NCI-H2196 (cell line): Measurements from ENCODE around the gene SLC12A6.
"Not testable (repeated sequence)": the region's sequence is repeated elsewhere in the genome, so short reads cannot be mapped to it uniquely, and the experiment has no call there.

ENCODE experiments used
- DNase-seq: peaks from one replicate; lab custom pipeline; 2025; ENCODE audit not compliant: unreplicated experiment; lab: John Stamatoyannopoulos, UW

The SLC12A6 gene

GRCh38 chr15:34337557-34338306 lies at the start of gene SLC12A6:
SLC12A6 (minus strand) TSS chr15:34337781; CDS start chr15:34336680, 1,101 bp downstream.
- peak; percentile 77 for DNase-seq

DNA sequence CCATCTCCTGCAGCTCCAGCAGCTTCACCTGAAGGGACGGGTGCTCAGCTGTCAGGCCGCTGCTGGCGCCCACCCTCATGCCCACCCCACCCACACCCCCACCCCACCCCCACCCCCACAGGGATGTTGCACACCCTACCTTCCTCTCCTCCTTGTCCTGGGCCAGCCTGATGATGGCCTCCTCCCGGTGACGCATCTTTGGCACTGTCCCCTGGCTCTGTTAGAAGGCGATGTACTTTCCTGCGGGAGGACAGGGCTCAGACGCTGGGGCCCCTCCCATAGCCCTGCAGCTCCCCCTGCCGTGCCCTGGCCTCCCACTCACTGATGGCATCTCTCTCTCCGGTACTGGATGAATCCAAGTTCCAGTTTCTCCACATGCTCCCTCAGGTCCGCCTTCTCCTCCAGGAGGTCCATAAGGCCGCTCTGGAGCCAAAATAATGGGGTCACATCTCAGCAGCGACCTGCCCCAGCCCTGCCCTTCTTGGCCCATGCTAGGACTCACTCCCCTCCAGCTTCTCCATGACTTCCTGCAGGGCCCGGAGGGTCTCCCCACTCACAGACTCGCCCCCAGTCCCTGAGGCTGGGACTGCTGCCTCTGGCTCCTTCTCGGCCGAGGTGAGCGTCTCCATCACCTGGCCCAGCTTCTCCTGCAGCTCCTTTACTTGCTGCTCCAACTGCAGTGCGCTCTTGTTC lies 44.4 kb upstream of the SLC12A6 start:
- not testable (repeated sequence) for DNase-seq

DNA sequence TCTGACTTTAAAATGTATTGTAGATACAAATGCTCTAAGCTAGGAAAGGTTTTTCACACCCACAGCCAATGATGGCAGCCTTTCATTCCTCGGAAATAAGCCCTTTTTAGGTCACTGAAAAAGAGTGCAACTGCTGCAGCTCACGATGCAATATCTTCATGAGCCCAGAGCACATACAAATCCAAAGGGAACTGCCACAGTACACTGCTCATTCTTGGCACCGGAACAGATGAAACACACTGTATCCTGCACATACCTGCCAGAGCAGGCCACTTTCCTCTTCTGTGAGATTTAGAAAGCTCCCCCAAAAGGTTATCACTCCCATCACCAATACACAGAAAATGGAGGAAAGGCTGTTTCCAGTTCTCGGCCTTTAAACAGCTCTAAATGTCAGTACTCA lies 42.9 kb upstream of the SLC12A6 start:
- not testable (repeated sequence) for DNase-seq

DNA sequence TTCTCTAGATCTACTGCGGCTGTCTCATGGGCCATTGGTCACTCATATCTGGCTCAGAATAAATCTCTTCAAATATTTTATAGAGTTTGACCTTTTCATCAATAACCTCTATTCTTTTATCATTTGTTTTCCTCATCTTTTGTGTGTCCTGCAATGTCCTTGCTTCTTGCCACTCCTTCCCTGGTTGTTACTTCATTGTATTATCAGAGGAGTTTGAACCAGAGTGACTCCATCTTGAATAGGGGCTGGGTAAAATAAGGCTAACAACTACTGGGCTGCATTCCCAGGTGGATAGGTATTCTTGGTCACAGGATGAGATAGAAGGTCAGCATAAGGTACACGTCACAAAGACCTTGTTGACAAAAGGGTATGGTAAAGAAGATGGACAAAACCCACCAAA lies 39.3 kb upstream of the SLC12A6 start:
- DNase-seq = no peak

- not testable (repeated sequence) for DNase-seq
Observed at GRCh38 chr15:34375541-34375940, 38.0 kb upstream of the SLC12A6 start.

- no peak for DNase-seq
Observed at GRCh38 chr15:34374816-34375215, 37.2 kb upstream of the SLC12A6 start.

- DNase-seq = no peak
Observed at GRCh38 chr15:34373951-34374350, 36.4 kb upstream of the SLC12A6 start.

GRCh38 chr15:34370643-34371042 lies 33.1 kb upstream of the SLC12A6 start:
- DNase-seq = no peak

GRCh38 chr15:34370129-34370528 lies 32.5 kb upstream of the SLC12A6 start:
- no peak for DNase-seq

GRCh38 chr15:34367101-34368081 lies 29.8 kb upstream of the SLC12A6 start, which contains the start of gene LPCAT4:
LPCAT4 (minus strand) TSS chr15:34367196; CDS start chr15:34367100, 96 bp downstream.
- DNase-seq = peak; percentile 74

GRCh38 chr15:34366271-34367065 lies 28.9 kb upstream of the SLC12A6 start:
- peak; percentile 51 for DNase-seq

DNA sequence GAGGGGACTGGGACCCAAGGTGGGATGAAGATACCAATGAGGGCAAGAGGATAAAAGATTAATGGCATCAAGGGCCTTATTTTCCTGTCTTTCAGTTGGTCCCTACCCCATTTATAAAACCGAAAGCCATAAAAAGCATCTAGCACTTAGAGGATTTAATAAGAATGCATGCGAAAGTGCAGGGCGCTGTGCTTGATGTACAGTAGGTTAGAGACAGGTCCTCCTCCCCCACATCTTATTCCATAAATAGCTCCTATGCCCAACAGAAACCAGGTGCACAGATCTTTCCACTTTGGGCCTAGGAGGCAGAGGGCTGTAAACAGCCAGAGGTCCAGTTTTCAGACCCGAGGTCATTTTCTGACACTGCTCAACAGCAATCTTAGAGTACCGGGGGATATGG lies 28.3 kb upstream of the SLC12A6 start:
- DNase-seq = no peak

DNA sequence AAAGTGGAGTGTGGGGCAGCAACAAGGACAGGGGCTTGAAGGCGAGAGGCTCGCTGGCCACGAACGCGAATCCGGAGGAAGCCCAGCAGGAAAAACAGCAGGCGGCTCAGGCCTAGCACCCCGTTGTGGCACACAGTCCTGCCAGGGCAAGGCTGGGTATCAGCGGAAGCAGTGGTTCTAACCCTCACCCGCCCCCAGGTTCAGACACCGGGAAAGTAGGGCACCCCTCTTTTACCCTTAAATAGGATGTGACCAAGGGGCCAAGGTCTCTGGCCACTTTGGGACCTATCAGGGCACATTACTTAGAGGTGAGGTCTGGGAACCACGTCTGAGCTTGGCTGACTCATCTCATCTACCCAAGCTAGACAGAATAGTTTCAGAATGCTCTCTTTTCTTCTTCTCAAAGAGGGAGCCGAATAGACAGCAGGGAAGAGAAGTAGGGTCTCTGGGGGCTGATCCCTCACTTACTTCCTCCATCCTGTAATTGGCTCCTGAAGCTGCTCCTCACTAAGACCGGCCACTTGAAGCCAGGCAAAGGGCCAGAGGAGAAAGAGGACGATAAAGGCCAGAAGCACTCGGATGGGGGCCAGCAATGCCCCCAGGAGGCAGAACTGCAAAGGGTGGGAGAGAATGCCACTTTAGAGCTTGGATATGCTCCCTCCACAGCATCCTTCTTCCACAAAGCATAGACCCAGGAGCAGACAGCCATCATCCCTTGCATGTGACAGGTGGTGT lies 27.7 kb upstream of the SLC12A6 start:
- no peak for DNase-seq

DNA sequence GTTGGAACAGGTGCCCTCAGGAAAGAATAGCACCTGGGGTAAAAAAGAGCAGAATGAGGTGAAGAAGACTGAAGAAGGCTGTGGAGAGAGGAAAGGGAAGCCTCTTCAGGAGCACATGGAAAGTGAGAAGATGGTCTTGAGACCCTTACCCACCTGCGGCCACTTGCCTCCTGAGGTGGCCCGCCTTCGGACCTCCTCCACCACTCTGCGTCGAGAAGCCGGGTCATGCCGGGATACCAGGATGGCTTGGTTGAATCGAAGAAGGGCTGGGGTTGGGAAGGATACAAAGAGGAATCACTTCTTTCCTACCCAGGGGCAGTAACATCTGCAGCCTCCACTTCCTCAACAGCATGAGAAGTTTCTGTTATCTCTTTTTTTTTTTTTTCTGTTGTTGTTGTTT lies 26.5 kb upstream of the SLC12A6 start:
- DNase-seq = no peak

DNA sequence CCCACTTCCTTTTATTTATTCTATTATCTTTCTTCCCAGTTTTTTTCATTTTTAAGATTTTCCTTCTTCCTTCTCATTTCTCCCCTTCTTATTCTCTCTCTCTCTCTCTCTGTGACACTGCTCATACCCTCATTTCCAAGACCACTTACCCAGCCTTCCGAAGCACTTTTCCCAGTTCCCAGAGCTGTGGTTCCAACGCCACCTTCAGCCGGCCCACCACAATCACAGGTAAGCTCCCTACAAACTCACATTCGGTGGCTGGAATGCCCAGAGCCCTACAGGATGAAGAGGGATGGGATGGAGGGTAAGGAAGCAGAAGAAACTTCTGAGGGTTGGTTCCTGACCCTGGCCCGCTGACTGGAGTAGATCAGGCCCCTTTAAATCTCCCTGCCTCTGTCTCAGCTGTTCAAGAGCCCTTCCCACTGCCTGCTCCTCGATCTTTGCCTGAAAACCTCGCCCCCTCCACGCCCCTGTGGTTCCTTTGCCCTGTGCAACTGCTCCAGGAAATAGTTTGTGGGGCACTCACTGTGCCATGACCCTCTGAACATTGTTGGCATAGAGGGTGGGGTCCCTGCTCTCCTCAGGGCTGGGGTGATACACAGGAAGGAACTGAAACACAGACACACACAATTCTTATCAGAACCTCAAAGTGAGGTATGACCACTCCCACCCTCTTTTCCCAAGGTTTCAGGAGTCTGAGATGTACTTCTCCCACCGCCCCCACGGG lies 24.6 kb upstream of the SLC12A6 start:
- no peak for DNase-seq

DNA sequence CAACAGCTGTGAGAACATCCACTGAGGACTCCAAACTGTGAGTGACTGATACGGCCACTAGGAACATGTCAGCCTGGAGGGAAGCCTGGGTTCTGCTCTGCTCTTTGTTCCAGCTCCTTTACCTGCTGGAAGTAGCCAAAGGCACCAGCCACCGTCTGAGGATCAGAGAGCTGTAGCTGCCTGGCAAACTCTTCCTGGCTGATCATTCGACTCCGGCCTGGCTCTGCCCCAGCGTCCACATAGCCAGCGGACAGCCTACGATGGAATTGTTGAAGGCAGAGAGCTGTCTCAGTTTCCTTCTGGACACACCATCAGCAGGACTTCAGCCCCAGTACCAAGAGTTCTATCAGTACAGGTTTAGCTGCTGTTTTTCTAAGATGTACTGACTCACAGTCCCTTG lies 23.7 kb upstream of the SLC12A6 start:
- DNase-seq = no peak

DNA sequence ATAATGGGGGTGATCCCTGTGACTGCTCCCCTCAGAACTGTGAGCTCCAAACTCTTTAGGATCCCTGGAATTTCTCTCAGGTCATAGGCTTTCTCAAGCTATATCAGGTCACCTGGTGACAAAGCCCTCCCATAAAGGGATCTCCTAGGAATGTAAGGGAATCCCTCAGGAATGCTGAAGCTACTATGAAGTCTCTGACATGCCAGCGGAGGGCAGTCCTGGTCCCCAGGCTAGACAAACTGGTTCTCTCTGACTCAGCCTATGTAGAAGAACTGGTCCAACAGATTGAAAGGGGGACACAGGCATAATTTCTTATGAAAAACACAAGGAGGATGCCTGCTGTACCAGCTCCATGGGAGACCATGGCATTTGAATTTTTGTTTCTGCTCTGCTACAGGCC lies 22.7 kb upstream of the SLC12A6 start:
- no peak for DNase-seq

- DNase-seq = no peak
Observed at GRCh38 chr15:34359416-34359815, 21.8 kb upstream of the SLC12A6 start.

- no peak for DNase-seq
Observed at GRCh38 chr15:34358948-34359347, 21.4 kb upstream of the SLC12A6 start.
